ENCODE measurements around the gene CYP27B1.
A peak's percentile ranks its signal among the peaks of the same experiment; 100 is the strongest.

Gene CYP27B1

GRCh38 chr12:57750561-57751431 lies 16.1 kb downstream of the CYP27B1 start:
- DNase-seq = no peak

- DNase-seq = no peak
Measured at GRCh38 chr12:57749061-57749460, 17.8 kb downstream of the CYP27B1 start.

GRCh38 chr12:57746025-57746424 lies 20.9 kb downstream of the CYP27B1 start:
- no peak for DNase-seq

GRCh38 chr12:57745485-57745881 lies 21.4 kb downstream of the CYP27B1 start:
- DNase-seq = no peak

GRCh38 chr12:57744777-57745484 lies 21.9 kb downstream of the CYP27B1 start, which contains the start of gene TSPAN31:
Gene TSPAN31, plus strand, starts transcription at chr12:57745039. Its CDS starts 116 bp downstream, at chr12:57745155.
- peak; percentile 98 for DNase-seq

GRCh38 chr12:57744194-57744776 lies 22.6 kb downstream of the CYP27B1 start:
- peak; percentile 88 for DNase-seq

GRCh38 chr12:57743769-57744168 lies 23.1 kb downstream of the CYP27B1 start:
- DNase-seq = no peak

GRCh38 chr12:57741844-57742738 lies 24.8 kb downstream of the CYP27B1 start:
- no peak for DNase-seq

GRCh38 chr12:57741413-57741789 lies 25.5 kb downstream of the CYP27B1 start:
- no peak for DNase-seq

GRCh38 chr12:57740656-57741412 lies 26.0 kb downstream of the CYP27B1 start:
- no peak for DNase-seq

- no peak for DNase-seq
Measured at GRCh38 chr12:57739914-57740538, 26.9 kb downstream of the CYP27B1 start.

GRCh38 chr12:57739387-57739786 lies 27.5 kb downstream of the CYP27B1 start:
- no peak for DNase-seq

- DNase-seq = no peak
Measured at GRCh38 chr12:57738661-57739237, 28.1 kb downstream of the CYP27B1 start, which contains the start of gene AGAP2. Gene AGAP2, minus strand, starts transcription at chr12:57738742. Its CDS starts 496 bp downstream, at chr12:57738246.

GRCh38 chr12:57737467-57738460 lies 29.1 kb downstream of the CYP27B1 start:
- DNase-seq = no peak

- no peak for DNase-seq
Measured at GRCh38 chr12:57736741-57737466, 30.0 kb downstream of the CYP27B1 start.

- DNase-seq = peak; percentile 74
Measured at GRCh38 chr12:57735952-57736740, 30.7 kb downstream of the CYP27B1 start.

GRCh38 chr12:57735198-57735855 lies 31.6 kb downstream of the CYP27B1 start:
- peak; percentile 84 for DNase-seq

Measured in femur (tissue), 1 donor.